Activated B cell treated with CpG ODN at 0.5 μM for 24 hours (primary cell): ENCODE results near the gene GALNT15. TPM values are rescaled to one million over a fixed set of nuclear protein-coding genes. Genes with fewer than 3 reads are reported as not detected.

ENCODE experiments used
- ATAC-seq: fragments of 200-7000 bp; cut with Tn5 transposase; one replicate; pipeline ENCODE4 v1.10.0; 2021; ENCODE audit warnings: low read depth, mild to moderate bottlenecking, moderate library complexity
- CTCF ChIA-PET: fragments of 350-600 bp; sonication (Branson Sonifier 250); formaldehyde crosslinking; loops from one replicate; lab custom pipeline; 2021; ENCODE audit warnings: antibody characterized with exemption; lab: Charles Lee
- POLR2A ChIA-PET: fragments of 350-600 bp; sonication (Branson Sonifier 250); formaldehyde crosslinking; loops from one replicate; lab custom pipeline; 2021; ENCODE audit warnings: antibody characterized with exemption; lab: Charles Lee
- DNase-seq: peaks from one replicate; pipeline ENCODE4 v3.0.0; 2022
- H3K27ac Mint-ChIP-seq: one replicate; pipeline ENCODE4 v1.8.0; 2020; ENCODE audit warnings: mixed read lengths
- H3K27me3 Mint-ChIP-seq: one replicate; pipeline ENCODE4 v1.8.0; 2021; ENCODE audit warnings: mixed read lengths
- H3K36me3 Mint-ChIP-seq: one replicate; pipeline ENCODE4 v1.8.0; 2021; ENCODE audit warnings: low read depth, mixed read lengths
- H3K4me1 Mint-ChIP-seq: one replicate; pipeline ENCODE4 v1.8.0; 2021; ENCODE audit warnings: mixed read lengths
- H3K4me3 Mint-ChIP-seq: one replicate; pipeline ENCODE4 v1.8.0; 2020; ENCODE audit warnings: mild to moderate bottlenecking, mixed read lengths
- H3K9me3 Mint-ChIP-seq: one replicate; pipeline ENCODE4 v1.8.0; 2020; ENCODE audit warnings: mixed read lengths
- intact Hi-C: fragments of 100-400 bp; cut with micrococcal nuclease; formaldehyde crosslinking; loops from one replicate; pipeline ENCODE4 v1.15.1; 2024
- total RNA-seq: library from RNA; stranded (reverse); gene quantifications from 2 replicates; pipeline ENCODE4 v1.2.3, GENCODE V29; 2022
- TF ChIP-seq, protein P1 (sequence below): fragments of 200-600 bp; IDR thresholded peaks from one replicate; pipeline ENCODE4 v1.8.0; 2022; ENCODE audit warnings: antibody characterized with exemption, mild to moderate bottlenecking

GALNT15 gene
- total RNA-seq, 1 donor from 2014 or later: not detected

DNA sequence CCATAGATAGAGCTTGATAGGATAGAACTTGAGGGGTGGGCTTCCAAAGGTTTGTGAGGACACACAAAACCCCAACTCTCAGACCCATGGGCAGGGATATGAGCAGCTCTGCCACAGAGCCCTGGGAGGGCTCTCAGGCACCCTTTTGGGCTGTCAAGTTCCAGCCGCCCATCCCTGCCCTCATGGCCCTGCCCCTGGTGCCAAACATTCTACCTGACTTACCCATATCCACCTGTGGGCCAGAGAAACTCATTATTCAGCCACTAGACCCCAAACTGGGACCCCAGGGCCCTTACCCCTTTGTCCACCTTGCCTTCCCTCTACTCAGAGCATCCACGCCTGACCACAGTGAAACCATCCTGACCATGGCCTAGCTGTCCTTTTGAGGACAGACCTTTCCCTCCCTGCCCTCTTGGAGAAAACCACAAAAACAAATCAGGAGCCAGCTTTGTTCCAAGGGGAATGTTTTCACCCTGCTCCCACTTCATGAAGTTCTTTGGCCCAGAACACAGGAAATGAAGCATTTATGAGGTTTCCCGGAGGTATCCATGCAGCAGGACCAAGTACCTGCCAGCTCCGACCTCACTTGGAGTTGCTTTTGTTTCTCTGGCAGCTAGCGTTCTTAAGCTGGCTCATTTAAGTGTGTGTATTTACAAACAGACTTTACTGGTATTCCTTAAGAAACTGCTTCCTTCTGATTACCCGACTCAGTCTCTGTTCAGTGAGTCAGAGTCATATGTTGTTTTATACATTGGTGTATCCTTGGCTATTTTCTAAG, 34.2 kb upstream of the GALNT15 start:
- peaks cover 10% of the 10 kb centered on the region for H3K27me3 Mint-ChIP-seq
- H3K27ac Mint-ChIP-seq: no peak overlapping the region
- DNase-seq (no peak), ATAC-seq (no peak)
- H3K36me3 Mint-ChIP-seq: no peaks in the 10 kb centered on the region
- H3K4me3 Mint-ChIP-seq: no peak overlapping the region
- intact Hi-C loops: no loop called here
- H3K9me3 Mint-ChIP-seq: peaks cover 18% of the 10 kb centered on the region
- TF ChIP-seq, protein P1, sequence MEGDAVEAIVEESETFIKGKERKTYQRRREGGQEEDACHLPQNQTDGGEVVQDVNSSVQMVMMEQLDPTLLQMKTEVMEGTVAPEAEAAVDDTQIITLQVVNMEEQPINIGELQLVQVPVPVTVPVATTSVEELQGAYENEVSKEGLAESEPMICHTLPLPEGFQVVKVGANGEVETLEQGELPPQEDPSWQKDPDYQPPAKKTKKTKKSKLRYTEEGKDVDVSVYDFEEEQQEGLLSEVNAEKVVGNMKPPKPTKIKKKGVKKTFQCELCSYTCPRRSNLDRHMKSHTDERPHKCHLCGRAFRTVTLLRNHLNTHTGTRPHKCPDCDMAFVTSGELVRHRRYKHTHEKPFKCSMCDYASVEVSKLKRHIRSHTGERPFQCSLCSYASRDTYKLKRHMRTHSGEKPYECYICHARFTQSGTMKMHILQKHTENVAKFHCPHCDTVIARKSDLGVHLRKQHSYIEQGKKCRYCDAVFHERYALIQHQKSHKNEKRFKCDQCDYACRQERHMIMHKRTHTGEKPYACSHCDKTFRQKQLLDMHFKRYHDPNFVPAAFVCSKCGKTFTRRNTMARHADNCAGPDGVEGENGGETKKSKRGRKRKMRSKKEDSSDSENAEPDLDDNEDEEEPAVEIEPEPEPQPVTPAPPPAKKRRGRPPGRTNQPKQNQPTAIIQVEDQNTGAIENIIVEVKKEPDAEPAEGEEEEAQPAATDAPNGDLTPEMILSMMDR: no peak
- no peaks in the 10 kb centered on the region for H3K4me1 Mint-ChIP-seq
- ChIA-PET CTCF (no interaction called here), POLR2A (no interaction called here)

DNA sequence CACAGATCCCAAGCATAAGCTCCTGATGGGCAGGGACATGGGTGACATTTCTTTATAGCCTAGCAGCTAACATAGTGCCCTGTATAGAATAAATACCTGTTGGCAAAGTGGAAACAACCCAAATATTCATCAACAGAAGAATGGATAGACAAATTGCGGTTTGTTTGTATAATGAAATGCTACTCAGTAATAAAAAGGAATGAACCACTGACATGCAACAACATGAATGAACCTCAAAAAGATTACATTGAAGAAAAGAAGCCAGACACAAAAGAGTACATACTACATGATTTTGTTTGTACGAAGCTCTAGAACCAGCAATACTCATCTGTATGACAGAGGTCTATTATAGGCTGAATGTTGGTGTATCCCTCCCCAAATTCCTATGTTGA, 33.6 kb upstream of the GALNT15 start:
- Mint-ChIP-seq H3K4me1 (no peaks in the 10 kb centered on the region), H3K9me3 (peaks cover 18% of the 10 kb centered on the region), H3K27ac (no peak overlapping the region), H3K4me3 (no peak overlapping the region), H3K36me3 (no peaks in the 10 kb centered on the region), H3K27me3 (peaks cover 10% of the 10 kb centered on the region)
- ChIA-PET POLR2A (no interaction called here), CTCF (no interaction called here)
- DNase-seq (no peak), ATAC-seq (no peak)
- TF ChIP-seq, protein P1: no peak
- intact Hi-C loops: no loop called here

DNA sequence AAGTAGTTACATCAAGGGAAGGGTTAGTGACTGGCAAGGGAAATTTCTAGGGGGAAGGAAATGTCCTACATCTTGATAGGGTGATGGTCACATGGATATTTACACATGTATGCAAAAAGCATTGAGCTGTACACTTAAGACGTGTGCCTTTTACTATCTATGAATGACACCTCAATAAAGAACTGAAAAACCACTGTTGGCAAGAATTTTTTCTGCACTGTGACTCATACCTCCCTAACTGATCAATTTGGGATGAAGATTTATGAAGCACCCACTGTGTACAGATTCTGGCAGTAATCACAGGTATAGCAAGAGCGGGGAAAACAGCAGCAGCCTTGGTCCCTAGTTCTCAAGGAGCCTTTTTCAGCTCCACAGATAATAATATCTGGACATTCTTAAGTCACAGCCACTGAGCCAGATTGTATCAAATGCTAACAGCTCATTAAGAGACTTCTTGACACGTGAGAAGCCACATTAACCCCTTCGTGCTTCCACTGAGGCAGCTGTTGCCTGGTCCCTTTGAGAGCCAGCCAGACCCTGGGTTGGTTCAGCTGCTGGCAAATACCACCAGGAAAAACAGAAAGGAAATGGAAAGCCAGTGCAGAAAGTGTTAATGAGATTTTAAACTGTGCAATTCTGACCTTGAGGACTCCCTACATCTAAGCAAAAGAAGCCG, 32.0 kb upstream of the GALNT15 start:
- Mint-ChIP-seq H3K36me3 (no peaks in the 10 kb centered on the region), H3K4me3 (no peak overlapping the region), H3K9me3 (peaks cover 14% of the 10 kb centered on the region), H3K4me1 (no peaks in the 10 kb centered on the region), H3K27ac (no peak overlapping the region), H3K27me3 (peaks cover 4% of the 10 kb centered on the region)
- ChIA-PET CTCF (no interaction called here), POLR2A (no interaction called here)
- DNase-seq (no peak), ATAC-seq (no peak)
- TF ChIP-seq, protein P1: no peak
- intact Hi-C loops: no loop called here

DNA sequence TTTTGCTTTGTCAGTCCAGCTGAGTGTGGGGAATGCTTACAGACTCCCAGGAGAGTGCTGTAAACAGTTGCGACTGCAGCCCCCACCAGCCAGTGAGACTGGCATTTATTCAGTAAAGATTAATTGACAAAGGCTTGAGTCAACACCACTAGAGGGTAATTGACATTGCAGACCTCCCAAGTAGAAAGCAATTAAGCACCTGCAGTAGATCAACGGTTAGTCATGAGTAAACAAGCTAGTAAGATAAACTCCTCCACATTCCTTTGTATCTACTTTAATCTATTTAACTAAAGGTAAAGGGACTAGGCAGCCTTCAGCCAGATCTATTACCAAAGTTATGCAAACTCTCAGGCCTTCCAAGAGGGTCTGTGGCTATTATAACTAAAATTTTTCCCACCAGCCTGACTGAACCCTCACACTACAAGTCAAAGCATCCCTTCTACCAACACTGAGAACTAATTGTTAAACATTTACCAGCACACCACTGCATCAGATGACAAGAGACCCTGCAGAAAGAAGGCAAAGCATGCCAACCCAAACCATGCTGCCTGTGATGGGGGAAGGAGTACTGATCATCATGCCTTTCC, 30.5 kb upstream of the GALNT15 start:
- Mint-ChIP-seq H3K36me3 (no peaks in the 10 kb centered on the region), H3K4me1 (no peaks in the 10 kb centered on the region), H3K27me3 (peaks cover 1% of the 10 kb centered on the region), H3K4me3 (no peak overlapping the region), H3K9me3 (peaks cover 12% of the 10 kb centered on the region), H3K27ac (no peak overlapping the region)
- no peak for DNase-seq
- ATAC-seq: no peak
- ChIA-PET POLR2A (no interaction called here), CTCF (no interaction called here)
- TF ChIP-seq, protein P1: no peak
- intact Hi-C loops: no loop called here

DNA sequence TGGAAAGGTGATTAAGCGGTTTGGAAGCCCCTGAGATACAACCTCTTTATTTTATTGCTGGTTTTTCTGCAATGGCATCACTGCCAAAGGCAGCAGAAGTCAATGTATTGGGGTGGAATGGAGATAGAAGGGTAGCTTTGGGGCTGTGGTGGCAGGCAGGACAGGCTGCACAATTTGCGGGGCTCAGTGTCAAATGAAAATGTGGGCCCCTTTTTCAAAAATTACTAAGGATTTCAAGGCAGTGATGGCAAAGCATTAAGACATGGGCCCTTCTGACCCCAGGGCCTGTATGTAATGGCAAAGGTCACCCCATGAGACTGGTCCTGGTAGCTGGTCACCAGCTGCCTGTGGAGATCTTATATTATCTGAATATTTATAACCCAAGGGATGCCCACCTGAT, 29.3 kb upstream of the GALNT15 start:
- Mint-ChIP-seq H3K36me3 (no peaks in the 10 kb centered on the region), H3K4me3 (no peak overlapping the region), H3K27me3 (no peaks in the 10 kb centered on the region), H3K27ac (no peak overlapping the region), H3K4me1 (no peaks in the 10 kb centered on the region), H3K9me3 (peaks cover 12% of the 10 kb centered on the region)
- no peak for DNase-seq
- ChIA-PET CTCF (no interaction called here), POLR2A (no interaction called here)
- no peak for ATAC-seq
- TF ChIP-seq, protein P1: no peak
- intact Hi-C loops: no loop called here
